Activated naive CD4-positive, alpha-beta T cell treated with anti-CD3 and anti-CD28 coated beads, Interleukin-2, amount 50 U/mL, for 16 hours (primary cell): ENCODE measurements around the gene TMEM11.
"Not testable (repeated sequence)": the region's sequence is repeated elsewhere in the genome, so short reads cannot be mapped to it uniquely, and the experiment has no call there.

Source experiments
- DNase-seq: peaks from one replicate; pipeline ENCODE4 v3.0.0-alpha.2; 2020

Gene TMEM11

GRCh38 chr17:21242026-21242697, 28.2 kb upstream of the TMEM11 start:
- DNase-seq: no peak

GRCh38 chr17:21241564-21241963, 27.6 kb upstream of the TMEM11 start:
- no peak for DNase-seq

- no peak for DNase-seq
These were observed 26.6 kb upstream of the TMEM11 start for GRCh38 chr17:21240369-21241055.

- DNase-seq: no peak
These were observed 25.9 kb upstream of the TMEM11 start for GRCh38 chr17:21239680-21240368.

DNA sequence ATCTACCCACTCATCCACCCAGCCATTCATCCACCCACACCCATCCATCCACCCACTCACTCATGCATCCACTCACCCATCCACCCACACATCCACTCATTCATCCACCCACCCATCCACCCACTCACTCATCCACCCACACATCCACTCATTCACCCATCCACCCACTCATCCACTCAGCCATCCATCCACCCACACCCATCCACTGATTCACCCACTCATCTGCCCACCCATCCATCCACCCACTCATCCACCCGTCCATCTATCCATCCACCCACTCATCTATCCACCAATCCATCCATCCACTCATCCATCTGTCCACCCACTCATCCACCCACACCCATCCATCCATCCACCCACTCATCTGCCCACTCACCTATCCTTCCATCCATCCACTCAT, 22.0 kb upstream of the TMEM11 start:
- DNase-seq: no peak

- no peak for DNase-seq
These were observed 19.8 kb upstream of the TMEM11 start for GRCh38 chr17:21233581-21234347.

DNA sequence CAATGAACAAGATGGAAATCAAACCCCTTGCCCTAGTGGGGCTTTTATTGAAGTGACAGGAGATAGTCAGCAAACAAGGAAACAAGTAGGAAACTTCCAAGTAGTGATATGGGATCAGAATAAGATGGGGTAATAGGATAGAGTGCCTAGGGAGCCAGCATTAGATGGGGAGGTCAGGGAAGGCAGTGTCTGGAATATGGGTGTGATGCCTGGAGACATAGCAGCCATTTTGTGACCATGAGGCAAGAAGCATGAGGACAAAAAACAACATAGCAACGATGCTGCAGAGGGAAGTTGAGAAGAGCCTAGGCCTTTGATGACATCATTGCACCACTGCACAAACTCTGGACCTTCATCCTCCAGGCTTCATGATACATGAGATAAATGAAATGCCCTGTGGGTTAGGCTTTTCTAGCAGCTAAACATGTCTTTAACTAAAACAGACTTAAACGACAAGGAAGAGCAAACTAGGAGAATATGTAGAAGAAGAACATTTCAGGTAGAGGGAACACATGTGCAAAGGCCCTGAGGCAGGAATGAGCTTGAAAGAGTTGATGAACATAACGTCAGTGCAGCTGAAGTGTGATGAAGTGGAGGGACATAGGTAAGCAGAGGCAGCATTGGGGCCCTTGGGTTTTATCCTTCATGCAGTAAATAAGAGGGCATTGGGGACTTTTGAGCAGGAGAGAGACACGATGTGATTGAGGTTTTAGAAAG, 18.2 kb upstream of the TMEM11 start:
- DNase-seq: no peak

DNA sequence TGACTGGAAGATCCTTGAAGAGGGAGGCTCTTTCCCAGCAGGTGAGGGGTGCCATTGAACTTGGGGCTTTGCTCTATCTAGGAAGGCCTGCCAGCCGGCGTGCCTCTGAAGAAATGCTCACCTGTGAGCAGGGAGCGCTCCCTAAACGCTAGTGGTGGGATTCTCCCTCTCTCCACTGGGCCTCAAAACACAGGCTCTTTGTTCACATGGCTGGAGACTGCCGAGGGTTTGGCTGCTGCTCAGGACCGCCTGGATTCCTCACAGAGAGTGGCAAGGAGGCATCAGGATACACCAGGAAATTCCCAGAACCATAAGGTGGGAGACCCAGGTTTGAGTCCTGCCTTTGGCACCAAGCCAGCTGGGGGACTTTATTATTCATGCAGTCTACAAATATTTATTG, 17.6 kb upstream of the TMEM11 start:
- DNase-seq: no peak

DNA sequence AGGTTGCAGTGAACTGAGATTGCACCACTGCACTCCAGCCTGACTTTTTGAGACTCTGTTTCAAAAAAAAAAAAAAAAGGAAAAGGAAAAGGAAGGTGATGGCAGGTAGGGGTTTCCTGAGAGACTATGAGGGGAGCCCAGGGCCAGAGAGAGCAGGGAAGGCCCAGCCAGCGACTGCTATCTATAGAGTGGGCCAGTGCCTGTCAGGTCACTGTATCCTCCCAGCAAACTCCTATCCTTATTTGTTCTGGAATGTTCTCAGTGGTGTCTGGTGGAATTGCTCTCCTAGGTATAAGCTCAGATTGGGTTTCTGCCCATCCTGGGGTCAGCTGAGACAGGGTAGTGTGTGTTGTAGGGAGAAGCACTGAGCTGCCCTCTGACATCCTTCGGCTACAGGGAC, 14.9 kb upstream of the TMEM11 start:
- DNase-seq: no peak

DNA sequence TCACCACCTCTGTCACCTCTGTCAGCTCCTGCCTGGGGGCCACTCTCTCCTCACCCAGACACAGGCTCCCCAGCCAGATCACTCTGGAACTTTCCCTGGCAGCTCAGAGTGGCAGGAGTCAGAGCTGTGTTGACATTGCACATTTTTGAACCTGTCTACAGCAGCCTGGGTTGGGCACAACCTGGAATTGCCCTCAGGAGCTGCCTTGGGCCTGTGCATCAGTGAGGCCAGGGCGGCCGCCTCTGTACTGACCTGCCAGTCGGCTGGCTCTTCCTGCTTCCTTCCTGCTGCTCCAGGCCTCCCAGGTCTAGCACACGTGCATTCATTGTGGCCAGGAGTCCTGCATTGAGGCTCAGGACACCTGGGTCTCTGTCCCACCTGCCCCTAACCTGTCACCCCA, 14.2 kb upstream of the TMEM11 start:
- DNase-seq: no peak

DNA sequence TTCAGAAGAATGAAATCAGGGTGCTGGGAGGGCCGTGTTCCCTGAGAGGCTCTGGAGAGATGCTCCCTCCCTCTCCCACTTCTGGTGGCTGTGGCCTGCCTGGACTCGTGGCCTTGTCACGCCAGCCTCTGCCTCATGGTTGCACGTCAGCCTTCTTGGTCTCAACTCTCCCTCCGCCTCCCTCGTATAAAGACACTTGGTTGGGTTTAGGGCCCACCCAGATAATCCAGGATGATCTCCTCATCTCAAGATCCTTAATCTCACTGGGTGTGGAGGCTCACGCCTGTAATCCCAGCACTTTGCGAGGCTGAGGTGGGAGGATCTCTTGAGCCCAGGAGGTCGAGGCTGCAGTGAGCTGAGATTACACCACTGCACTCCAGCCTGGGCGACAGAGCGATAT, 13.3 kb upstream of the TMEM11 start:
- not testable (repeated sequence) for DNase-seq

DNA sequence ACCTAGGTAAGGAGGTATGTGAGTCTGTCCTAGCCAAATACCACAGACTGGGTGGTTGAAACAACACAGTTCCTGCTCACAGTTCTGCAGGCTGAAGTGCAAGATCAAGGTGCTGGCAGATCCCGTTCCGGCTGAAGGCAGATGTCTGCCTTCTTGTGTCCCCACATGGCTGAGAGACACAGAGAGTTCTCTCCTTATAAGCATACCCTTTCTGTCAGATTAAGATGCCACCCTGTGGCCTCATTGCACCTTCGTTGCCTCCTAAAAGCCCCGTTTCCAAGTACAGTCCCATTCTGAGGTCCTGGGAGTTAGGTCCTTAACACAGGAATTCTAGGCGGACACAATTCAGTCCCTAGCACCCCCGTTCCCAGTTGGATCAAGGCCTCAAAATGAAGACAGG, 9.1 kb upstream of the TMEM11 start:
- DNase-seq: no peak

DNA sequence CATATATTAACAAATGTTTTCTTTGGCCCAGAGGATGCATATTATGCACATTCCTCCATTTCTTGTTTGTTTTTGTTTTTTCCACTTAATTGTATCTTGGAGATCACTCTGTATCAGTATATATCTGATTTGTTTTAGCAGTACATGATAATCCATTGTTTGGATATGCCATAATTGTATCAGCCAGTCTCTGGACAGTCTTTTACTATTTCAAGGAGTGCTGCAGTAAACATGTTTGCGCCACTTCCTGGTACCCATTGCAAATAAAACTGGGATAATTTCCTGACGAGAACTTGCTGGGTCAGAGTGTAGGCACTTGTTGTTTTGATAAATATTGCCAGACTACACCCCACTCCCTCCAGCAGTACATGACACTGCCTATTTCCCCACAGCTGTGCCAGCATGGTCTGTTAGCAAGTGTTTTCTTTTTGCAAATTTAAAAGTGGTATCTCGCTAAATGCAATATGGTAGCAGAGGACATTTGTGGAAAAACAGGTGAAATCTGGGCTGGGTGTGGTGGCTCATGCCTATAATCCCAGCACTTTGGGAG, 4.9 kb upstream of the TMEM11 start:
- no peak for DNase-seq

DNA sequence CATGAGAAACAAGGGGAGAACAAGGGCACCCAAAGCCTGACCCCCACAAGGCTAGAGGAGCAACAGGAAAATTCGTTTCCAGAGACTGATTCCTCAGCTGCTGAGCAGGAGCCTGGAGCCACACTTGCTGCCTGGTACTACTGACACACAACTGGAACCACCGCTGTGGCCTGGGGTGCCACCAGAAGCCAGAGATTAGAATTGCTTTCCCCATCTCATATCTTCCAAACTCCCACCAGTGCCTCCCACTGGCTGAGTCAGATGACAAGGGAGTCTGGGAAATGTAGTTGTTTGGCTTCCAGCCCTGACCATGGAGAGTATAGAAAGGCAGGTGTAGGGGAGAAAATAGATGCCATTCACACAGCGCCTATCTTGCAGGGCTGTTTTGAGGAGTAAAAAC, 4.1 kb upstream of the TMEM11 start:
- DNase-seq: peak; percentile 37

DNA sequence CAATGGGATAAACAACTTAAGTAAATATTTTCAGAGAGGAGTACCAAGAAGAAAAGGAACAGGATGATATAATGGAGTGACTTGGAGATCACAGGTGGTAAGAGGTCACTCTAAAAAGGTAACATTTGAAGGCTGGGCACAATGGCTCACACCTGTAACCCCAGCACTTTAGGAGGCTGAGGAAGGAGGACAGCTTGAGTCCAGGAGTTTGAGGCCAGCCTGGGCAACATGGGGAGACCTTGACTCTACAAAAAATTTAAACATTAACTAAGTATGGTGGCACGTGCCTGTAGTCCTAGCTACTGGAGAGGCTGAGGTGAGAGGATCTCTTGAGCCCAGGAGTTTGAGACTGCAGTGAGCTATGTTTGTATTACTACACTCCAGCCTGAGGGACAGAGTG, 3.4 kb upstream of the TMEM11 start:
- DNase-seq: no peak

- no peak for DNase-seq
These were observed 2.0 kb upstream of the TMEM11 start for GRCh38 chr17:21215935-21216334.

- peak; percentile 16 for DNase-seq
These were observed 998 bp upstream of the TMEM11 start for GRCh38 chr17:21214777-21215541.

- DNase-seq: no peak
These were observed 335 bp downstream of the TMEM11 start for GRCh38 chr17:21213638-21214014.

- no peak for DNase-seq
These were observed 929 bp downstream of the TMEM11 start for GRCh38 chr17:21212826-21213637.

- no peak for DNase-seq
These were observed 2.0 kb downstream of the TMEM11 start for GRCh38 chr17:21211825-21212479.
